AG09319 (cell line): ENCODE measurements around the gene CPNE7.

Source experiments
- DNase-seq: peaks from one replicate; pipeline ENCODE4 v3.0.0-alpha.2; 2010; ENCODE audit warnings: low read depth; ENCODE audit errors: extremely low read depth
- TF ChIP-seq, protein P1 (sequence below): IDR thresholded peaks from 2 replicates; pipeline ENCODE4 v1.5.1; 2011; ENCODE audit warnings: low read depth, mild to moderate bottlenecking, inconsistent platforms, low read length, moderate library complexity

CPNE7 gene

DNA sequence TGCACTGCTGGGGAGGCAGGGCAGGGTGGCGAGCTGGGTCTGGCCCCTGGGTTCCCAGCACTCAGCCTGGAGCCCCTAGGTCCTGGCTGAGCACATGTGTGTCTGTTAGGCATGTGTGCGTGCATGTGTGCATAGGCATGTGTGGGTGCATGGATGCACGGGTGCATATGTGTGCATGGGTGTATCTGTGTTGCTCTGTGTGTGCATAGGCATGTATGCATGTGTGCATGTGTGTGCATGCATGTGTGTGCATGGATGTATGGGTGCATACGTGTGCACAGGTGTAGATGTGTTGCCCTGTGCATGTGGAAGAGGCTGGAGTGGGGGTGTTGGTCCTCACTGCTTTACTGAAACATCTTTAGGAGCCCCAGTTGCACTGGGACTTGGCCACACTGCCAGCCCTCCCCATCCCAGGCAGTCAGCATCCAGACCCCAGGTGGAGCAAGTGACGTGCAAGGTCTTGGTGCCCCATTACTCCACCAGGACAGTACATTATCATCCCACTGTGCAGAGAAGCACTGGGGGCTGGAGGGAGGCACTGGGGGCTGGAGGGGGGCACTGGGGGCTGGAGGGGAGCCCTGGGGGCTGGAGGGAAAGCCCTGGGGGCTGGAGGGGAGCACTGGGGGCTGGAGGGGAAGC lies 27.5 kb downstream of the CPNE7 start:
- TF ChIP-seq, protein P1, sequence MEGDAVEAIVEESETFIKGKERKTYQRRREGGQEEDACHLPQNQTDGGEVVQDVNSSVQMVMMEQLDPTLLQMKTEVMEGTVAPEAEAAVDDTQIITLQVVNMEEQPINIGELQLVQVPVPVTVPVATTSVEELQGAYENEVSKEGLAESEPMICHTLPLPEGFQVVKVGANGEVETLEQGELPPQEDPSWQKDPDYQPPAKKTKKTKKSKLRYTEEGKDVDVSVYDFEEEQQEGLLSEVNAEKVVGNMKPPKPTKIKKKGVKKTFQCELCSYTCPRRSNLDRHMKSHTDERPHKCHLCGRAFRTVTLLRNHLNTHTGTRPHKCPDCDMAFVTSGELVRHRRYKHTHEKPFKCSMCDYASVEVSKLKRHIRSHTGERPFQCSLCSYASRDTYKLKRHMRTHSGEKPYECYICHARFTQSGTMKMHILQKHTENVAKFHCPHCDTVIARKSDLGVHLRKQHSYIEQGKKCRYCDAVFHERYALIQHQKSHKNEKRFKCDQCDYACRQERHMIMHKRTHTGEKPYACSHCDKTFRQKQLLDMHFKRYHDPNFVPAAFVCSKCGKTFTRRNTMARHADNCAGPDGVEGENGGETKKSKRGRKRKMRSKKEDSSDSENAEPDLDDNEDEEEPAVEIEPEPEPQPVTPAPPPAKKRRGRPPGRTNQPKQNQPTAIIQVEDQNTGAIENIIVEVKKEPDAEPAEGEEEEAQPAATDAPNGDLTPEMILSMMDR: no peak
- no peak for DNase-seq

DNA sequence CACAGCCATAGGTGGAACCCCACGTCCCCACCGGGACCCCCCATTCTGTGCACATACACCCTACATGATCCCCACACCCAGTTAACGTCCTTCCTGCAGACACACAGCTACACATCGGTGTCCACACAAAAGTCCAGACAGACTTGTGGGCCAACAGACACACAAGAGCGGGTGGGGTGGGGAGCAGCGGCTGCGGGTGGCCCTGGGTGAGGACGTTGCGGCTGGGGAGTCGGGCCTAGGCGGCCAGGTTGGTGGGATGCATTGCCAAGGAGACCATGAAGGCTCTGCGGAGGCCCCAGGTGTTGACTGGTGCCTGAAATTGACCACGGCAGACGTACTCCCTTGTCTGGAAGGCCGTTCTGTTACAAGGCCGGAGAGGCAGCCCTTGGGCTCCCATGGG lies 29.2 kb downstream of the CPNE7 start:
- TF ChIP-seq, protein P1: no peak
- no peak for DNase-seq

DNA sequence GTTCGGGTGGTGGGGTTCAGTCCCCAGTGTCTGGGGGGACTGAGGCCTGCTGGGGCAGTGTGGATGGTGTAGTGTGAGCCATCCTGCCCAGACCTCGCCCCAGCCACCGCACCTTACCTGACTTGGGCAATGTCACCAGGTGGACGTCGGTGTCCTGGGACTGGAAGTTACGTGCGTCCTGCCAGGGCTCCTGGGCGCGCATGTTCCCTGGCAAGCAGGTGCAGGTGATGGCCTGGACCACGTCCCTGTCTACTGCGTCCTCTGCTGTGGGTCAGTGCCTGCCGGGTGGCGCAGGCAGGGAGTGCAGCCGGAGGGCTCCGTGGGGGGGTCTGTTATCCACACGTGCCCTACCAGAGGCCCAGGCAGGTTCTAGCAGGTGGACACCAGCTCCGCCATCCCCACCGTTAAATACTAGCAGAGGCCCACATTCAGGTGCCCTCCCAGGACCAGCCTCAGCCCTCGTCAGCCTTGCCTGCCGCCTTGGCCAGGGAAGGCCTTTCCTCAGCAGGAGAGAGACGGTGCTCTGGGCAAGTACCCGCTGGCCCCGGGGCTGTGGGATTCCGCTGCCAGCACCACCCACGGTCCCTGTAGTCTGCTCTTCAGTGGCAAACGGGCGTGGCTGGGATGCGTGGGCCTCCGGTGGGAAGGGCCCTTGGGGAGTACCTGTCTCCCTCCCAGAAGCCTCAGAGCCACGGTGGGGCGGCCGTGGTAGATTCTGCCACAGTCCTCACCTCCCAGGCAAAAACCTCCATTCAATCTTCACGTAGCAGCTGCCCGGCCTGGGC lies 29.8 kb downstream of the CPNE7 start:
- TF ChIP-seq, protein P1: no peak
- DNase-seq: no peak

DNA sequence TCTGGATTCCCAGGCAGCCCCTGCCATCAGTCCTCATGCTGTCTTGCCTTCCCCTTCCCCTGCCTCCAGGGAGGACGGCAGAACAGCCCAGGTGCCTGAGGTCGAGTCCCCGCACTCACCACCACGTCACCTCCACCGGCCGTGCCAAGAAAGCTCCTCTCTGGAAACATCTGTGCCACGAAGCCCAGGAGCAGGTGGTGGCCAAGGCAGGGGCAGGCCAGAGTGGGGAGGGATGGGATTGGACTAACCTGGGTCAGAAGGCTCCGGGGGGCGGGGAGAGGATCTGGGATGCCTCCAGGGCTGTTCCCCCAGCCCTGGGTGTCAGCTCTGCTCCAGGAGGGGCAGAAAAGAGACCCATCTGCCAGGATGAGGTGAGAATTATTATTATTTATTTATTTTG lies 30.4 kb downstream of the CPNE7 start:
- DNase-seq: no peak

DNA sequence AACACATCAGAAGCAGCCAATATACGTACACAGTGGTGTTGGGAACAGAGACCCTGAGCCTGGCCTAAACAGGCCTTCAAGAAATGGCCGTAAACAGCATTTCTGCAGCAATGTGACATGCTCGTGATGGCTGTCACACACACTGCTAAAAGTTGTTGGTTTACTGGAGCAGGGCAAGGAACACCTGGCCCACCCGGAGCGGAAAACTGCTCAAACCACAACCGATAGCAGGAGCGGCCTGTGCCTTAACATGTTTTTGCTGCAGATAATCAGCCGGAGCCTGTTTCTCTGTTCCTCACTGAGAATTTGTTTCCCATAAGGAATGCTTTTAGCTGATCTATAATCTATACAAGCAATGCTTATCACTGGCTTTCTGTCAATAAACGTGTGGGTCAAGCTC lies 31.9 kb downstream of the CPNE7 start:
- DNase-seq: no peak
- TF ChIP-seq, protein P1: no peak

More for the DNA sequence above, 30.4 kb downstream of the CPNE7 start:
- TF ChIP-seq, protein P1: no peak

DNA sequence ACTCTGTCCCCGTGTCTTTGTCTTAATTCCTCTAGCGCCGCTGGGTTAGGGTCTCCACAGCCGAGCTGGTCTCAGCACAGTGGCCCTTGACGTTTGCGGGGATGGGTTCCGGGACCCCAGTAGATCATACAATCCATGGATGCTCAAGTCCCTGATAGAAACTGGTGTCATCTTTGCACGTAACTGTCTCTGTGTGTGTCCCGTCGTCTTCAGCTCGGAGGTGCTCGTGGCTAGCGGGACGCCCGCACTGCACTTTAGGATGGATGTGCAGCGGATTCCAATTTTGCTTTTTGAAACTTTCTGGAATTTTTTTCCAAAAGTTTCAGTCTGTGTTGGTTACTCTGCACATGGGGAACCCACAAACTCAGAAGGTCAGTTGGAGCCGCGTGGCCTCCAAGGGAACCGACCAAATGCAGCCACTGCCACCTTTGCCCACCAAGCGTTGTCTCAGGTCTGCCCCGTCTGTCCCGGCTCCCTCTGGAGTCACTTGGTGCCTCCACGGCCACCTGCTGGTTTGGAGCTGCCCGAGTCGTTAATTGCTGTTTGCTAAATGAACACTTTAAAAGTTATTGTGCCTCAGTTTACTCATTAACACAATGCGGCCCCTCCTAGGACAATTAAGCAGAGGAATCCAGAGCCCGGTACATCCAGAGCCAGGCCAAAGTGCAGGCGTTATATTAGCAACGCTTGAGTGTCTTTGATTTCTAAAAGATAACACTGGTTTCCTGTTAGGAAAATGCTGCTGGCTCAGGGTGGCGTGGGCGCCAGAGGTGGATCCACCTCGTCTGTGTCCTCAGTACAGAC lies 32.6 kb downstream of the CPNE7 start:
- DNase-seq: no peak

More for the DNA sequence above, 32.6 kb downstream of the CPNE7 start:
- TF ChIP-seq, protein P1: no peak
